Hypothalamus (tissue), 51 donors: ENCODE measurements around the gene HSP90B1.

Experiments
- DNase-seq, 51 donors: peaks; one replicate each; lab custom pipeline; 2025; lab: John Stamatoyannopoulos, UW

HSP90B1 gene

GRCh38 chr12:103929046-103929783 is 995 bp upstream of the HSP90B1 start:
- DNase-seq: peak in 43 of 51 donors; percentile 50 to 99 (median 89)

GRCh38 chr12:103929784-103930033 is 501 bp upstream of the HSP90B1 start:
- DNase-seq: peak in 31 of 51 donors; percentile 85 to 98 (median 94)

GRCh38 chr12:103930787-103931735 is 851 bp downstream of the HSP90B1 start:
- peak in 16 of 51 donors; percentile 4 to 43 (median 14) for DNase-seq

- DNase-seq: no peak
Observed at GRCh38 chr12:103933237-103933636, 3.0 kb downstream of the HSP90B1 start.

- DNase-seq: no peak
Observed at GRCh38 chr12:103936679-103937078, 6.5 kb downstream of the HSP90B1 start.

GRCh38 chr12:103944964-103945363 is 14.8 kb downstream of the HSP90B1 start:
- no peak for DNase-seq

GRCh38 chr12:103947871-103948555 is 17.8 kb downstream of the HSP90B1 start:
- DNase-seq: no peak

- no peak for DNase-seq
Observed at GRCh38 chr12:103948746-103949406, 18.7 kb downstream of the HSP90B1 start.

GRCh38 chr12:103952497-103952896 is 22.3 kb downstream of the HSP90B1 start:
- DNase-seq: no peak

GRCh38 chr12:103955811-103956508 is 25.8 kb downstream of the HSP90B1 start:
- DNase-seq: peak in 2 of 51 donors; percentile 22 to 55

- DNase-seq: peak in 14 of 51 donors; percentile 20 to 85 (median 48)
Observed at GRCh38 chr12:103956509-103957027, 26.4 kb downstream of the HSP90B1 start.

GRCh38 chr12:103957865-103958388 is 27.7 kb downstream of the HSP90B1 start:
- no peak for DNase-seq

- no peak for DNase-seq
Observed at GRCh38 chr12:103958621-103959020, 28.4 kb downstream of the HSP90B1 start.

- DNase-seq: no peak
Observed at GRCh38 chr12:103960616-103961227, 30.5 kb downstream of the HSP90B1 start.

- no peak for DNase-seq
Observed at GRCh38 chr12:103962493-103962892, 32.3 kb downstream of the HSP90B1 start.

GRCh38 chr12:103964805-103965204 is 34.6 kb downstream of the HSP90B1 start:
- DNase-seq: no peak

GRCh38 chr12:103965255-103965589 is 35.0 kb downstream of the HSP90B1 start:
- no peak for DNase-seq

GRCh38 chr12:103965590-103966504 is 35.6 kb downstream of the HSP90B1 start, which contains the start of gene TDG:
Gene TDG, plus strand, starts transcription at chr12:103965872. Its CDS starts 166 bp downstream, at chr12:103966038.
- peak; percentile 89 to 99 (median 97) for DNase-seq
